Anterior cingulate cortex (tissue), 58 donors: ENCODE data around the gene MUC21.
"Not testable (repeated sequence)": the region's sequence is repeated elsewhere in the genome, so short reads cannot be mapped to it uniquely, and the experiment has no call there.

Source experiments
- DNase-seq, 58 donors: peaks; one replicate each; lab custom pipeline; 2025; lab: John Stamatoyannopoulos, UW

MUC21 gene

GRCh38 chr6:31005249-31006020 is 21.9 kb downstream of the MUC21 start:
- DNase-seq: no peak

- DNase-seq: no peak
These were observed 24.2 kb downstream of the MUC21 start for GRCh38 chr6:31007694-31008093.

- DNase-seq: no peak
These were observed 24.6 kb downstream of the MUC21 start for GRCh38 chr6:31008165-31008564.

- DNase-seq: no peak
These were observed 26.2 kb downstream of the MUC21 start for GRCh38 chr6:31009731-31010130.

- DNase-seq: no peak
These were observed 27.0 kb downstream of the MUC21 start, which contains the start of gene MUC22 for GRCh38 chr6:31010393-31011060. Gene MUC22 (plus strand): TSS chr6:31010474. CDS start chr6:31010707, 233 bp downstream.

- DNase-seq: no peak
These were observed 27.6 kb downstream of the MUC21 start for GRCh38 chr6:31011153-31011552.

- DNase-seq: no peak
These were observed 33.3 kb downstream of the MUC21 start for GRCh38 chr6:31016659-31017299.

GRCh38 chr6:31017436-31017835 is 33.9 kb downstream of the MUC21 start:
- DNase-seq: not testable (repeated sequence)

- DNase-seq: no peak
These were observed 36.5 kb downstream of the MUC21 start for GRCh38 chr6:31020057-31020456.

- DNase-seq: not testable (repeated sequence)
These were observed 37.2 kb downstream of the MUC21 start for GRCh38 chr6:31020631-31021255.

- DNase-seq: not testable (repeated sequence)
These were observed 38.4 kb downstream of the MUC21 start for GRCh38 chr6:31021705-31022531.

- DNase-seq: no peak
These were observed 42.1 kb downstream of the MUC21 start for GRCh38 chr6:31025595-31025994.

- DNase-seq: no peak
These were observed 47.6 kb downstream of the MUC21 start for GRCh38 chr6:31031095-31031494.

- DNase-seq: no peak
These were observed 49.6 kb downstream of the MUC21 start for GRCh38 chr6:31033075-31033474.

GRCh38 chr6:31035862-31036497 is 52.5 kb downstream of the MUC21 start:
- DNase-seq: no peak

GRCh38 chr6:31037169-31037568 is 53.7 kb downstream of the MUC21 start:
- peak in 8 of 58 donors; percentile 9 to 52 (median 20) for DNase-seq

GRCh38 chr6:31037682-31038081 is 54.2 kb downstream of the MUC21 start:
- peak in 11 of 58 donors; percentile 6 to 59 (median 28) for DNase-seq

- no peak for DNase-seq
These were observed 55.0 kb downstream of the MUC21 start for GRCh38 chr6:31038559-31038958.
